ENCODE results near the gene POLR2E. TPM values are rescaled to one million over a fixed set of nuclear protein-coding genes. Genes with fewer than 3 reads are reported as not detected.

Gene POLR2E
- total and polyA plus RNA-seq, 9 of the 15 experiments (the other 6 are each of a cell fraction or from before 2014, with no cell fraction given): 3.4 to 413 (median 244) TPM

DNA sequence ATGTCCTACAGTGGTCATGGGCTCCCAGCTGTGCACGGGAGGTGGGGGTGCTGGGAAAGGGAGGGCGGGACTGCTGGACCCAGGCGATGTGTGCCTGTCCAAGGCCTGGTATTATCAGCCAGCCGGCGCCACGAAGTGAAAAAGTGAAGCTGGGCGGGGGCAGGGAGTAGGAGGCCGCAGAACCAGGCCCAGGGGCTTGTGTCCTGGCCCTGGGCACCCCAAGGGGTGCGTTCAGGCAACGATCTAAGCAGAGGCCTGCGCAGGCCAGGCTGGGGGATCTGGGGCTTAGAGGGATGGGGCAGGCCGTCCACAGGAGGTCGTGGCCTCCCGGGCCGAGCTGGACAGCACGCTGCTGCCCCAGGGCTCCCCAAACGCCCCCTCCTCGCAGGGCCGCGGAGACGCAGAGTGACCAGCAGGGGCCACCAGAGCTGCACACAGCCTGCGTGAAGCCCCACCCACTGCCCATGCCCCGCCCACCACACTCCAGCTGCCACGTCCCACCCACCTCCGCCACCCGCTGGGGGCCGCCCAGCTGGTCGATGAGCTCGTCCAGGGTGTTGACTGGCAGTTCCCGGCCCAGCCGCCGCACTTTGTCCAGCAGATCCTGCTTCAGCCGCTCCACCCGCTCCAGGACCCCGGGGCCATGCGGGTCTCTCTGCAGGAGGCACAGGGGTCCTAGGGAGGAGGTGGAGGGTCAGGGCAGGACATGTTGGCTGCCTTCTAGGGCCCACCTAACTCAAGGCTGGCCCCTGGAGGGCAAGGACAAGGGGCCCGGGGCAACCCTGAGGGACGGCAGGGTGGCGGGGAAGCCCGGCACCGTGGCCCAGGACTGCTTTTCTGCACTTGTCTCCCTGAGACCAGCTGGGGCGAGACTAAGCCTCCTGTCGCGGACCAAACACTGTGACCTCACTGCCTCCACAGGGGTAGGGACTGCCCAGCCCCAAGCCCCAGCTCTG is 18.1 kb upstream of the POLR2E start (continued):
- no peak for TF ChIP-seq NFIX (CRISPR knock-in tag; IDR thresholded peaks at IDR 0.05; ENCODE audit: low read depth)
- peak; percentile 96 for TF ChIP-seq MYNN (IDR thresholded peaks at IDR 0.05)
- TF ChIP-seq MYNN (CRISPR knock-in tag; IDR thresholded peaks at IDR 0.05): no peak
- TF ChIP-seq CBX1 (IDR thresholded peaks at IDR 0.05; ENCODE audit: low read depth): 0 out of 2 replicates have a peak, but pooled peaks have one; percentile 18
- TF ChIP-seq GABPB1 (CRISPR knock-in tag; IDR thresholded peaks at IDR 0.05): peak; percentile 31; the same call in 1 of the 2 replicates
- TF ChIP-seq EHMT2 (IDR thresholded peaks at IDR 0.05): no peak
- no peak for TF ChIP-seq POU5F1 (IDR thresholded peaks at IDR 0.05; ENCODE audit: borderline replicate concordance, low read depth, low read length, partially characterized antibody)
- TF ChIP-seq, protein P1, sequence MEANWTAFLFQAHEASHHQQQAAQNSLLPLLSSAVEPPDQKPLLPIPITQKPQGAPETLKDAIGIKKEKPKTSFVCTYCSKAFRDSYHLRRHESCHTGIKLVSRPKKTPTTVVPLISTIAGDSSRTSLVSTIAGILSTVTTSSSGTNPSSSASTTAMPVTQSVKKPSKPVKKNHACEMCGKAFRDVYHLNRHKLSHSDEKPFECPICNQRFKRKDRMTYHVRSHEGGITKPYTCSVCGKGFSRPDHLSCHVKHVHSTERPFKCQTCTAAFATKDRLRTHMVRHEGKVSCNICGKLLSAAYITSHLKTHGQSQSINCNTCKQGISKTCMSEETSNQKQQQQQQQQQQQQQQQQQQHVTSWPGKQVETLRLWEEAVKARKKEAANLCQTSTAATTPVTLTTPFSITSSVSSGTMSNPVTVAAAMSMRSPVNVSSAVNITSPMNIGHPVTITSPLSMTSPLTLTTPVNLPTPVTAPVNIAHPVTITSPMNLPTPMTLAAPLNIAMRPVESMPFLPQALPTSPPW (CRISPR knock-in tag; IDR thresholded peaks at IDR 0.05): peak; percentile 85
- peak; percentile 50 for TF ChIP-seq CBFA2T3 (IDR thresholded peaks at IDR 0.05)
- TF ChIP-seq, protein P2, sequence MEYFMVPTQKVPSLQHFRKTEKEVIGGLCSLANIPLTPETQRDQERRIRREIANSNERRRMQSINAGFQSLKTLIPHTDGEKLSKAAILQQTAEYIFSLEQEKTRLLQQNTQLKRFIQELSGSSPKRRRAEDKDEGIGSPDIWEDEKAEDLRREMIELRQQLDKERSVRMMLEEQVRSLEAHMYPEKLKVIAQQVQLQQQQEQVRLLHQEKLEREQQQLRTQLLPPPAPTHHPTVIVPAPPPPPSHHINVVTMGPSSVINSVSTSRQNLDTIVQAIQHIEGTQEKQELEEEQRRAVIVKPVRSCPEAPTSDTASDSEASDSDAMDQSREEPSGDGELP (CRISPR knock-in tag; IDR thresholded peaks at IDR 0.05; ENCODE audit: borderline replicate concordance): peak; percentile 100
- TF ChIP-seq SMC3 (conservative IDR thresholded peaks at IDR 0.05; ENCODE audit: insufficient read depth, low read depth, low read length): peak; percentile 81
- TF ChIP-seq MEIS2 (IDR thresholded peaks at IDR 0.05; ENCODE audit: partially characterized antibody): peak; percentile 53
- TF ChIP-seq KLF16 (IDR thresholded peaks at IDR 0.05): peak; percentile 75; the same call in 1 of the 2 replicates
- peak; percentile 79; the same call in 1 of the 2 replicates for TF ChIP-seq KLF13 (tag; IDR thresholded peaks at IDR 0.05; ENCODE audit: borderline replicate concordance, low read depth)
- TF ChIP-seq ZNF436 (CRISPR knock-in tag; IDR thresholded peaks at IDR 0.05): no peak
- peak; percentile 46 for TF ChIP-seq CCNT2 (IDR thresholded peaks at IDR 0.05; ENCODE audit: borderline replicate concordance, extremely low read depth, insufficient read length, low read depth, low read length)
- TF ChIP-seq MTA3 (IDR thresholded peaks at IDR 0.05; ENCODE audit: borderline replicate concordance): 0 out of 2 replicates have a peak, but pooled peaks have one; percentile 51
- TF ChIP-seq RCOR1 (IDR thresholded peaks at IDR 0.05; ENCODE audit: borderline replicate concordance in 1 of 2, low read depth in 2 of 2, low read length in 2 of 2): 0 out of 4 replicates have a peak, but pooled peaks of 1 of the 2 experiments have one; percentile 29
- peak; percentile 8; the same call in 1 of the 2 replicates for TF ChIP-seq RBFOX2 (IDR thresholded peaks at IDR 0.05; ENCODE audit: low read depth, low read length)
- peak; percentile 19; the same call in 1 of the 2 replicates for TF ChIP-seq ATF1 (CRISPR knock-in tag; IDR thresholded peaks at IDR 0.05)
- no peak; the same call in 1 of the 2 replicates for TF ChIP-seq ATF1 (tag; IDR thresholded peaks at IDR 0.05)
- peak; percentile 30 for TF ChIP-seq POLR2G (IDR thresholded peaks at IDR 0.05; ENCODE audit: low read depth, low read length)
- TF ChIP-seq HIVEP1 (CRISPR knock-in tag; IDR thresholded peaks at IDR 0.05): no peak
- no peak for TF ChIP-seq SAP30 (IDR thresholded peaks at IDR 0.05; ENCODE audit: borderline replicate concordance, insufficient read depth, low read depth, low read length, poor library complexity, severe bottlenecking)
- peak; percentile 97 for TF ChIP-seq HNRNPK (IDR thresholded peaks at IDR 0.05; ENCODE audit: low read depth, low read length, poor library complexity, severe bottlenecking)
- TF ChIP-seq ZFX (CRISPR knock-in tag; IDR thresholded peaks at IDR 0.05): peak; percentile 59
- peak; percentile 94 for TF ChIP-seq ZNF764 (CRISPR knock-in tag; IDR thresholded peaks at IDR 0.05; ENCODE audit: low read depth)

Data from K562 (cell line).